Measurements from ENCODE around the gene EEF1AKMT4. TPM values are rescaled to one million over a fixed set of nuclear protein-coding genes. Genes with fewer than 3 reads are reported as not detected.

EEF1AKMT4 gene
- total RNA-seq, 1 experiment from 2014 or later, result 16.5 TPM

Small RNAs within 50 kb of the gene (small RNA-seq; reads per million reads assigned to genes)
- 0 reads per million in 2 experiments for gene MIR1224

Other genes starting within 250 kb of the EEF1AKMT4 start
- gene ABCC5, start 231.8 kb upstream of the EEF1AKMT4 start, total RNA-seq (2014; rRNA removed; shearing (Covaris generic)), result 9.7 and 12.3 TPM in 2 replicates
- gene HTR3D, start 217.9 kb upstream of the EEF1AKMT4 start, total RNA-seq (2014; rRNA removed; shearing (Covaris generic)), result not detected in 2 replicates
- not detected in 2 replicates for gene HTR3C, start 196.6 kb upstream of the EEF1AKMT4 start, total RNA-seq (2014; rRNA removed; shearing (Covaris generic))
- not detected in 2 replicates for gene HTR3E, start 152.6 kb upstream of the EEF1AKMT4 start, total RNA-seq (2014; rRNA removed; shearing (Covaris generic))
- 62.6 and 66.4 TPM in 2 replicates for gene EIF2B5, start 114.3 kb upstream of the EEF1AKMT4 start, total RNA-seq (2014; rRNA removed; shearing (Covaris generic))
- 29.1 and 32.0 TPM in 2 replicates for gene DVL3, start 94.3 kb upstream of the EEF1AKMT4 start, total RNA-seq (2014; rRNA removed; shearing (Covaris generic))
- 353 and 355 TPM in 2 replicates for gene AP2M1, start 74.8 kb upstream of the EEF1AKMT4 start, total RNA-seq (2014; rRNA removed; shearing (Covaris generic))
- 24.7 and 32.2 TPM in 2 replicates for gene ABCF3, start 63.5 kb upstream of the EEF1AKMT4 start, total RNA-seq (2014; rRNA removed; shearing (Covaris generic))
- not detected in 2 replicates for gene VWA5B2, start 20.1 kb upstream of the EEF1AKMT4 start, total RNA-seq (2014; rRNA removed; shearing (Covaris generic))
- 96.6 and 100 TPM in 2 replicates for gene ALG3, start 710 bp upstream of the EEF1AKMT4 start, total RNA-seq (2014; rRNA removed; shearing (Covaris generic))
- 0.35 and 0.77 TPM in 2 replicates for gene CAMK2N2, start 11.9 kb downstream of the EEF1AKMT4 start, total RNA-seq (2014; rRNA removed; shearing (Covaris generic))
- gene ECE2, start 26.4 kb downstream of the EEF1AKMT4 start, total RNA-seq (2014; rRNA removed; shearing (Covaris generic)), result not detected in 2 replicates
- 423 and 430 TPM in 2 replicates for gene PSMD2, start 49.6 kb downstream of the EEF1AKMT4 start, total RNA-seq (2014; rRNA removed; shearing (Covaris generic))
- gene EIF4G1, start 64.9 kb downstream of the EEF1AKMT4 start, total RNA-seq (2014; rRNA removed; shearing (Covaris generic)), result 211 and 237 TPM in 2 replicates
- gene FAM131A, start 87.9 kb downstream of the EEF1AKMT4 start, total RNA-seq (2014; rRNA removed; shearing (Covaris generic)), result 17.7 and 19.5 TPM in 2 replicates
- gene CLCN2, start 111.9 kb downstream of the EEF1AKMT4 start, total RNA-seq (2014; rRNA removed; shearing (Covaris generic)), result 5.7 and 5.9 TPM in 2 replicates
- 131 and 144 TPM in 2 replicates for gene POLR2H, start 112.0 kb downstream of the EEF1AKMT4 start, total RNA-seq (2014; rRNA removed; shearing (Covaris generic))
- 1.1 TPM in 1 of 2 replicates, not detected in the other for gene THPO, start 128.5 kb downstream of the EEF1AKMT4 start, total RNA-seq (2014; rRNA removed; shearing (Covaris generic))
- 2.8 and 2.9 TPM in 2 replicates for gene CHRD, start 130.4 kb downstream of the EEF1AKMT4 start, total RNA-seq (2014; rRNA removed; shearing (Covaris generic))

Measured in SK-MEL-5 (cell line).